Glutamatergic neuron (in vitro differentiated cells): Measurements from ENCODE around the gene MPIG6B. TPM values are rescaled to one million over a fixed set of nuclear protein-coding genes. Genes with fewer than 3 reads are reported as not detected.

Experiments
- DNase-seq: peaks from one replicate; pipeline ENCODE4 v3.0.0; 2022
- H3K27ac Mint-ChIP-seq: one replicate; pipeline ENCODE4 v1.8.0; 2020; ENCODE audit warnings: mild to moderate bottlenecking, mixed read lengths, inconsistent platforms; ENCODE audit not compliant: unreplicated experiment
- H3K27me3 Mint-ChIP-seq: one replicate; pipeline ENCODE4 v1.8.0; 2020; ENCODE audit warnings: mild to moderate bottlenecking, moderate library complexity, mixed read lengths, inconsistent platforms; ENCODE audit not compliant: unreplicated experiment
- H3K36me3 Mint-ChIP-seq: one replicate; pipeline ENCODE4 v1.8.0; 2020; ENCODE audit warnings: mild to moderate bottlenecking, mixed read lengths, inconsistent platforms; ENCODE audit not compliant: unreplicated experiment
- H3K4me1 Mint-ChIP-seq: one replicate; pipeline ENCODE4 v1.8.0; 2020; ENCODE audit warnings: mild to moderate bottlenecking, low read depth, mixed read lengths, inconsistent platforms; ENCODE audit not compliant: unreplicated experiment
- H3K4me3 Mint-ChIP-seq: one replicate; pipeline ENCODE4 v1.8.0; 2020; ENCODE audit warnings: mild to moderate bottlenecking, mixed read lengths, inconsistent platforms; ENCODE audit not compliant: unreplicated experiment
- H3K9me3 Mint-ChIP-seq: one replicate; pipeline ENCODE4 v1.8.0; 2020; ENCODE audit warnings: mild to moderate bottlenecking, moderate library complexity, mixed read lengths, inconsistent platforms; ENCODE audit not compliant: unreplicated experiment
- CTCF ChIP-seq: fragments of 200-600 bp; sonication (generic); IDR thresholded peaks from one replicate; pipeline ENCODE4 v1.5.0; 2021; ENCODE audit not compliant: partially characterized antibody, unreplicated experiment
- total RNA-seq: library from RNA; stranded (reverse); fragmentation: NEBNext Ultra II Directional; extraction: Animal tissue kit (Norgen Biotek cat#: 25700); gene quantifications from one replicate; pipeline ENCODE4 v1.2.1, GENCODE V29; 2021; ENCODE audit not compliant: unreplicated experiment

The MPIG6B gene
- total RNA-seq, 1 donor from 2014 or later: not detected

- Mint-ChIP-seq H3K9me3 (peaks cover 7% of the 10 kb centered on the region), H3K27me3 (peaks cover 9% of the 10 kb centered on the region), H3K27ac (no peak overlapping the region), H3K4me3 (peak overlapping the region; percentile 23), H3K4me1 (no peaks in the 10 kb centered on the region), H3K36me3 (no peaks in the 10 kb centered on the region)
- DNase-seq: no peak
- no peak for TF ChIP-seq CTCF
Observed at GRCh38 chr6:31720196-31720770, 2.9 kb upstream of the MPIG6B start.

DNA sequence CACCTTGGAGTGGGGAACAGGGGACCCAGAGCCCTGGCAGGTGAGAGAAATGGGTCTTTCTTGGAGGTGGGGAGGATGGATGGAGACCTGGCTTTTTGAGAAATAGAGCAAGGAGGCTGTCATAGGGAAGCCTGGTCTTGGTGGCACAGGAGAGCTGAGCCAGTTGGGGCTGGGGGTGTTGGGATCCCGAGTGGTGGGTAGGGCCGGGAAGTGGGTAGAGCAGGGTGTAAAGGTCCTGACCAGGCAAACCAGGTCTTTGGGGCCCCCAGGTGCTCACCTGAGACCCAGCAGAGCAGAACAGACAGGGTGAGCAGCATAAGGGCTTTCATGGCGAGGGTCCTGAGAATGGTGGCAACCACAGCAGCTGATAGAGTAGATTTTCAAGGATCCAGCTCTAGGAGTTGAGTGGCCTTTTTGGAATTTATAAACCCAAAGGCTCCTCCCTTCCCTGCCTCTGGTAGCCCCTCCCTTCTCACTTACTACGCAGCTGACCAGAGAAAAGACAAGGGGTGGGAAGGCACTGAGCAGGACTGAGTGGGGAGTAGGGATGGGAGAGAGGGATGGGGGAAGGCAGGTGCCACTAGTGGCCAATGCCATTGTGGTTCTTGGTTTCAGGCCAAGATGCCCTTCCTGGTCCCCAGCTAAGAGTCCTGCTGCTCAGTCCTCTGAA, 1.7 kb upstream of the MPIG6B start, which contains the start of gene LY6G6C:
Gene LY6G6C, minus strand, starts transcription at position 396 of the 670 bp plus-strand sequence. Its CDS starts 67 bp downstream, at position 329.
- peaks cover 14% of the 10 kb centered on the region for H3K27me3 Mint-ChIP-seq
- no peaks in the 10 kb centered on the region for H3K4me1 Mint-ChIP-seq
- H3K27ac Mint-ChIP-seq: no peak within 1 kb of the TSS
- H3K4me3 Mint-ChIP-seq: no peak within 1 kb of the TSS
- no peak for DNase-seq
- TF ChIP-seq CTCF: no peak
- H3K36me3 Mint-ChIP-seq: peaks cover 10% of the 10 kb centered on the region
- peaks cover 11% of the 10 kb centered on the region for H3K9me3 Mint-ChIP-seq

GRCh38 chr6:31722173-31722572, 1.0 kb upstream of the MPIG6B start:
- peaks cover 14% of the 10 kb centered on the region for H3K36me3 Mint-ChIP-seq
- no peak overlapping the region for H3K27ac Mint-ChIP-seq
- no peaks in the 10 kb centered on the region for H3K4me1 Mint-ChIP-seq
- no peak for DNase-seq
- peaks cover 14% of the 10 kb centered on the region for H3K27me3 Mint-ChIP-seq
- H3K9me3 Mint-ChIP-seq: peaks cover 14% of the 10 kb centered on the region
- no peak for TF ChIP-seq CTCF
- H3K4me3 Mint-ChIP-seq: no peak overlapping the region

- DNase-seq: no peak
- peaks cover 18% of the 10 kb centered on the region for H3K27me3 Mint-ChIP-seq
- peaks cover 14% of the 10 kb centered on the region for H3K36me3 Mint-ChIP-seq
- no peak for TF ChIP-seq CTCF
- H3K27ac Mint-ChIP-seq: no peak overlapping the region
- no peak overlapping the region for H3K4me3 Mint-ChIP-seq
- H3K9me3 Mint-ChIP-seq: peaks cover 16% of the 10 kb centered on the region
- no peaks in the 10 kb centered on the region for H3K4me1 Mint-ChIP-seq
Observed at GRCh38 chr6:31723980-31724691, 963 bp downstream of the MPIG6B start.
